GM19468 (cell line): ENCODE results near the gene MRPL46.
"Not testable (repeated sequence)": the region's sequence is repeated elsewhere in the genome, so short reads cannot be mapped to it uniquely, and the experiment has no call there.

Source experiments
- ATAC-seq: cut with Tn5 transposase; IDR thresholded peaks from one replicate; pipeline ENCODE4 v1.9.1; 2021; ENCODE audit warnings: mild to moderate bottlenecking, moderate library complexity, moderate number of reproducible peaks; ENCODE audit not compliant: unreplicated experiment; ENCODE audit errors: extremely low read depth

Gene MRPL46

GRCh38 chr15:88448991-88449461 is 18.2 kb downstream of the MRPL46 start:
- no peak for ATAC-seq

GRCh38 chr15:88447741-88448140 is 19.4 kb downstream of the MRPL46 start:
- no peak for ATAC-seq

GRCh38 chr15:88447206-88447605 is 20.0 kb downstream of the MRPL46 start:
- no peak for ATAC-seq

- no peak for ATAC-seq
Measured at GRCh38 chr15:88441076-88441730, 26.0 kb downstream of the MRPL46 start.

- no peak for ATAC-seq
Measured at GRCh38 chr15:88440021-88440420, 27.2 kb downstream of the MRPL46 start.

GRCh38 chr15:88438181-88438580 is 29.0 kb downstream of the MRPL46 start:
- no peak for ATAC-seq

- ATAC-seq: not testable (repeated sequence)
Measured at GRCh38 chr15:88434106-88434505, 33.1 kb downstream of the MRPL46 start.

- ATAC-seq: no peak
Measured at GRCh38 chr15:88433046-88433685, 34.0 kb downstream of the MRPL46 start.

GRCh38 chr15:88431441-88431840 is 35.7 kb downstream of the MRPL46 start:
- ATAC-seq: no peak

- no peak for ATAC-seq
Measured at GRCh38 chr15:88430051-88430450, 37.1 kb downstream of the MRPL46 start.

- no peak for ATAC-seq
Measured at GRCh38 chr15:88428805-88429605, 38.2 kb downstream of the MRPL46 start.

GRCh38 chr15:88428053-88428452 is 39.1 kb downstream of the MRPL46 start:
- no peak for ATAC-seq

GRCh38 chr15:88426304-88426703 is 40.9 kb downstream of the MRPL46 start:
- no peak for ATAC-seq

- ATAC-seq: no peak
Measured at GRCh38 chr15:88423331-88423730, 43.9 kb downstream of the MRPL46 start.

- no peak for ATAC-seq
Measured at GRCh38 chr15:88419830-88420229, 47.4 kb downstream of the MRPL46 start.
